ENCODE data around the gene CCDC85A. TPM values are rescaled to one million over a fixed set of nuclear protein-coding genes. Genes with fewer than 3 reads are reported as not detected.

The CCDC85A gene
- total RNA-seq, 2 donors from 2014 or later = 2.5 to 4.9 TPM

GRCh38 chr2:56334622-56335021 is 150.8 kb downstream of the CCDC85A start:
- intact Hi-C loops (cut with DNase I) = no loop called here
- no peak for DNase-seq
- ATAC-seq = peak; percentile 78 to 86

- DNase-seq = no peak
- intact Hi-C loops (cut with DNase I) = no loop called here
- ATAC-seq = no peak
These were observed 151.3 kb downstream of the CCDC85A start for GRCh38 chr2:56335101-56335500.

GRCh38 chr2:56337342-56337741 is 153.6 kb downstream of the CCDC85A start:
- intact Hi-C loops (cut with DNase I) = no loop called here
- no peak for ATAC-seq
- DNase-seq = no peak

- intact Hi-C loops (cut with DNase I) = no loop called here
- no peak for DNase-seq
- no peak for ATAC-seq
These were observed 154.4 kb downstream of the CCDC85A start for GRCh38 chr2:56338232-56338631.

- ATAC-seq = no peak
- DNase-seq = no peak
- intact Hi-C loops (cut with DNase I) = no loop called here
These were observed 161.0 kb downstream of the CCDC85A start for GRCh38 chr2:56344771-56345170.

GRCh38 chr2:56347881-56348280 is 164.1 kb downstream of the CCDC85A start:
- DNase-seq (no peak), ATAC-seq (no peak)
- intact Hi-C loops (cut with DNase I) = no loop called here

GRCh38 chr2:56348392-56349210 is 164.8 kb downstream of the CCDC85A start:
- no peak for DNase-seq
- ATAC-seq = no peak
- intact Hi-C loops (cut with DNase I) = no loop called here

GRCh38 chr2:56357655-56358295 is 174.0 kb downstream of the CCDC85A start:
- ATAC-seq (no peak), DNase-seq (no peak)
- intact Hi-C loops (cut with DNase I) = no loop called here

- ATAC-seq (no peak), DNase-seq (no peak)
- intact Hi-C loops (cut with DNase I) = no loop called here
These were observed 178.1 kb downstream of the CCDC85A start for GRCh38 chr2:56361844-56362243.

- no peak for DNase-seq
- intact Hi-C loops (cut with DNase I) = no loop called here
- no peak for ATAC-seq
These were observed 181.1 kb downstream of the CCDC85A start for GRCh38 chr2:56364902-56365301.

GRCh38 chr2:56369316-56369715 is 185.5 kb downstream of the CCDC85A start:
- no peak for ATAC-seq
- intact Hi-C loops (cut with DNase I) = no loop called here

GRCh38 chr2:56372071-56372656 is 188.4 kb downstream of the CCDC85A start:
- intact Hi-C loops (cut with DNase I) = no loop called here
- no peak for DNase-seq
- no peak for ATAC-seq

More at GRCh38 chr2:56369316-56369715, 185.5 kb downstream of the CCDC85A start:
- no peak for DNase-seq

- intact Hi-C loops (cut with DNase I) = no loop called here
- ATAC-seq (no peak), DNase-seq (no peak)
These were observed 191.5 kb downstream of the CCDC85A start for GRCh38 chr2:56375251-56375650.

GRCh38 chr2:56376699-56377665 is 193.2 kb downstream of the CCDC85A start:
- ATAC-seq (no peak), DNase-seq (no peak)
- intact Hi-C loops (cut with DNase I) = no loop called here

GRCh38 chr2:56379066-56379465 is 195.3 kb downstream of the CCDC85A start:
- no peak for ATAC-seq
- intact Hi-C loops (cut with DNase I) = no loop called here
- DNase-seq = no peak

- ATAC-seq (no peak), DNase-seq (no peak)
- intact Hi-C loops (cut with DNase I) = no loop called here
These were observed 197.1 kb downstream of the CCDC85A start for GRCh38 chr2:56380861-56381260.

- ATAC-seq (no peak), DNase-seq (no peak)
- intact Hi-C loops (cut with DNase I) = no loop called here
These were observed 198.7 kb downstream of the CCDC85A start for GRCh38 chr2:56382466-56382865.

- intact Hi-C loops (cut with DNase I) = no loop called here
- DNase-seq (no peak), ATAC-seq (no peak)
These were observed 202.9 kb downstream of the CCDC85A start for GRCh38 chr2:56386657-56387056.

GRCh38 chr2:56390644-56391043 is 206.9 kb downstream of the CCDC85A start:
- DNase-seq = no peak

More at GRCh38 chr2:56390644-56391043, 206.9 kb downstream of the CCDC85A start:
- intact Hi-C loops (cut with DNase I) = no loop called here
- no peak for ATAC-seq
